ENCODE results near the gene ZNF335.

DNA sequence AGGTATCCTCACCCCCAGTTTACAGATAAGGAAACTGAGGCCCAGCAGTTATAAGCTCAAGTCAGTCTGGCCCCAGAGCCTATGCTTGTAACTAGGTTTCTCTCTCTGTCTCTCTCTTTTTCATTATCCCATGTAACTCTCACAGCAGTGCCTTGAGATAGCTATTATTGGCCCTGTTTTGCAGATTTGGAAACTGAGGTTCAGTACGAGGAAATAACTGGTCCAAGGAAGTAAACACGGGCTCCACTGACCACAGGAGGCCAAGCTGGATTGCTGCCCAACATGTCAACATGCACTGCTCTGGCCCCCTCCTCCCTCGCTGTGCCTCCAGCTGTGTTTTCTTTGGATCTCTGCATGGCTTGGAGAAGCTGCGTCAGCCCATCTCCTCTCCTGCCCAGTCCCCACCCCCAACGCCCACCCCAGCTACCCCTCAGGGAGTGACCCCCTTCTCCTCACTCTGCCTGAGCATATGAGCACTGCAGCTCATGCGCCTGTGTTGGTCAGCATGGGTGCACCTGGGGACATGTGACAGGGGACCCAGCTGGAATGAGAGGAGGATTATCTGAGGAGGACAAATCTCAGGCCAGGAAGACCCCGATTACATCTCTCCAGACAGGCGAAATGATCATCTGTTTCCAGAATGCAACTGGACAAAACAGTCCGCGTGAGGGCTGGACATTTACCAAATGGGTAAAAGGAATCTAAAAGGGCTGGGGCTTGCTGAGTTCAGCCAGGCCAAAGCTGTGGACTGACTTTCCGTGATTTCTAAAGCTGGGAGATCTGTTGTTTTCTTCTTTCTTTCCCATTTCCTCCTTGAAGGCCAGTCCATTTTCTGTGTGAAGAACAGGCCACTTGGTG, 52.2 kb downstream of the ZNF335 start:
- TF ChIP-seq, protein P1, sequence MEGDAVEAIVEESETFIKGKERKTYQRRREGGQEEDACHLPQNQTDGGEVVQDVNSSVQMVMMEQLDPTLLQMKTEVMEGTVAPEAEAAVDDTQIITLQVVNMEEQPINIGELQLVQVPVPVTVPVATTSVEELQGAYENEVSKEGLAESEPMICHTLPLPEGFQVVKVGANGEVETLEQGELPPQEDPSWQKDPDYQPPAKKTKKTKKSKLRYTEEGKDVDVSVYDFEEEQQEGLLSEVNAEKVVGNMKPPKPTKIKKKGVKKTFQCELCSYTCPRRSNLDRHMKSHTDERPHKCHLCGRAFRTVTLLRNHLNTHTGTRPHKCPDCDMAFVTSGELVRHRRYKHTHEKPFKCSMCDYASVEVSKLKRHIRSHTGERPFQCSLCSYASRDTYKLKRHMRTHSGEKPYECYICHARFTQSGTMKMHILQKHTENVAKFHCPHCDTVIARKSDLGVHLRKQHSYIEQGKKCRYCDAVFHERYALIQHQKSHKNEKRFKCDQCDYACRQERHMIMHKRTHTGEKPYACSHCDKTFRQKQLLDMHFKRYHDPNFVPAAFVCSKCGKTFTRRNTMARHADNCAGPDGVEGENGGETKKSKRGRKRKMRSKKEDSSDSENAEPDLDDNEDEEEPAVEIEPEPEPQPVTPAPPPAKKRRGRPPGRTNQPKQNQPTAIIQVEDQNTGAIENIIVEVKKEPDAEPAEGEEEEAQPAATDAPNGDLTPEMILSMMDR (IDR thresholded peaks at IDR 0.05) = no peak
- TF ChIP-seq ZFX (IDR thresholded peaks at IDR 0.05; ENCODE audit: borderline replicate concordance) = no peak
